Kasumi-1 (cell line): ENCODE measurements around the gene NAT9.

Experiments
- DNase-seq, 2 experiments: peaks; one replicate each; lab custom pipeline; 2025; lab: John Stamatoyannopoulos, UW

Gene NAT9

DNA sequence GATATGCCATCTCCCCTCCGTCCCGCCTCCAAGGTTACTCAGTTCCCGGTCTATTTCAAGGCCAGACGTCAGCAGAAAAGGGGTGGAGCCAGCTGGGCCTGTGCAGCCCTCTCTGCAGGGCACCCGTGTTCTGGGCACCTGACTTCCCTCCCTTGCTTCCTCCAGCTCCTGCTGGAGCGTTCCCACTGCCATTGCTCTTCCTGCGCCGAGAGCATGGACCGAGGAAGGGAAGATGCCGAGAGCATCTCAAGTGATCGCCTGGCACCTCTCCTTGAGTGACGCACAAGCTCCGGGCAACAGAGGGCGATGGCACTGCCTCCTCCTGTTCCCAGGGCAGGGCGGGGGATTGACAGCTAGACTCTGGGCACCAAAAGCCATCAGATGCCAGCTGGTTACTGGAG, 29.4 kb upstream of the NAT9 start:
- no peak for DNase-seq

DNA sequence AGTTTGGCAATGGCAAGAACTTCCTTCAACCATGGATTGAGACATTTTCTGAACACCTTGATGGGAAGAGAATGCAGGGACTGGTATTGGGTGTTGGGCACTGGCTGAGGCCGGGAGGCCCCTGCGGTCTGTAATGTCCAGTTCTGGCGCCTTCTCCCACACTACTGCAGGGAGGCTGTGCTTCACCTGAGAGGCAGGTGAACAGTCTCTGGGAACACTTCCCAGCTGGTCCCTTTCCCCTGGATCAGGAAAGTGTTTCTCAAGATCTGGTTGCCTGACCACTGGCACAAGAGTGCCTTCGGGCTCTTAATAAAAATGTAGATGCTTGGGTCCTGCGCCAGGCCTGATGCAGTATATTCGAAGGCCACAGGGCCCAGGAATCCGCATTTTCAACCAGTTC, 28.5 kb upstream of the NAT9 start:
- DNase-seq, result no peak

DNA sequence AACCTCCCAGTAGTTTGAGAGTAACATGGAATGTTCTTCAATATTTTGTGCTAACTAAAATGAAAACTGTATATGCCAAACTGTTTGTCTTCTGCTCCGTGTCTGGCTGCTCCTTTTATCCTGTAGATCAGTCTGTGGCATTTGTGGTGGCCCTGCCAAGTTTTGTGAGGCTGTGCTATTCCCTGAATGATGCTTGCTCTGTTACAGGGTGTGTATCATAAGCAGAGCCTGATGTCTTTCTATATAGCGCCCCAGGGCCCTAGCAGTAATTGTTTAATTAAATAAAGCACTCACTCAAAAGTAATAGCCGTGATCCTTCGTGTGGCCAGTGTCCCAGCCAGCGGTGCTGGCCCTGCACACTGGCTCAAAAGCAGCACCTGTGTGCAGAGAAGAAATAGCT, 27.8 kb upstream of the NAT9 start:
- no peak for DNase-seq

DNA sequence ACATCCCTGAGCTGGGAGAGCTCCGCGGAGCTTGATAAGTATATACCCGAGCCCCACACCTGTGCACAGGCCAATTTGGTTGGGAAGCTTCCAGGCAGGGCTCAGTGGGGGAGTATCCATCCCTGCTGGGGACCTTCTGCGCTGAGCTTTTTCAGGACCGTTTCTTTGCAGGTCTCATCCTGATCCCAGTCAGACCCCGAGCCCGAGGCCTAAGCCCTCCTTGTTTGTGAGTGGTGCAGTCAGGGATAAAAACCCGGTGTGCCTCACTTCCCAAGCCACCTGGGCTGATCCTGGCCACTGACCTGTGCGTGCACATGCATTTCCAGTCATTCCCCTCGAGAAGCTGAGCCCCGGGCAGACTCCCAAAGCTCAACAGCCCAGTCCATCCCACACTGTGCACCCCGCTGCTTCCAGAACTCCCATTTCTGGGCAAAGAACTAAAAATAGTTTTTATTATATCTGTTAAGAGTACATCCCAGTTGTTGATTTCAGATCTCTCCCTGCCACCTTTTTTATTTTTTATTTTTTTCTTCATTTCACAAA, 27.3 kb upstream of the NAT9 start:
- DNase-seq, result no peak

DNA sequence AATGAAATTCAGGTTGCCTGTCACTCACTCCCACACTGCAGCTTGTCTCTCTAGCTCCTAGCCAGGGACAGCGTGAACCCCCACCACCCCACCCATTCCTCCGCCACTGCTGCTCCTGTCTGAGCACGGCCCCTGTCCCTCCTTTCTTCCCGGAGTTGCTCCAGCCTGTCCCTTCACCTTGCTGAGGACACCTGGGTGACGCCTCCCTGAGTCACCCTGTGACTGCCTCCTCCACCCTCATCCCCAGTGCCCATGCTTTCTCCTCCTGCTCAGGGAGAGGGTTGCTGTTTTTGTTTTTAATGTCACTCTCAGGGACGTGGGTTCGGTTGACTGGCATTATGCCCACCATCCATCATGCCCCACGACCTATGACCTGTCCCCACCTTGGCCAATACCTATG, 25.8 kb upstream of the NAT9 start:
- no peak for DNase-seq

DNA sequence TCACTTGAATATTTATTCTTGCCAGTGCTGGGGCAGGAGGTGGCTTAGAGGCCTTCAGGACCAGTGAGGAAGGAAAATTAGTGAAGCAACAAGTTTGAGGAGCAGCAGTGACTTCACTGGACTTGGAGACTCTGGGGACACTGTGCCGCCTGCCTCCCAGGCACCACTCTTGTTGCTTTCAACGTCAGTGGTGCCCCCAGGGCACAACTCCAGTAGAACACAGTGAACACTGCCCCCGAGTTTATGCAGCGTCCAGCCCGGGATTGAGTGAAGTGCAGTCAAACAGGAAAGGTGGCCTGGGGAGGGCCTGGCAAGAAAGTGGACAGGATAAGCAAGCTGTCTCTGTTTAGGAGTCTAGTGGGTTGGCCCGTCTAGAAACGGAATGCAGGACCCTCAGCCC, 24.4 kb upstream of the NAT9 start:
- DNase-seq, result no peak

DNA sequence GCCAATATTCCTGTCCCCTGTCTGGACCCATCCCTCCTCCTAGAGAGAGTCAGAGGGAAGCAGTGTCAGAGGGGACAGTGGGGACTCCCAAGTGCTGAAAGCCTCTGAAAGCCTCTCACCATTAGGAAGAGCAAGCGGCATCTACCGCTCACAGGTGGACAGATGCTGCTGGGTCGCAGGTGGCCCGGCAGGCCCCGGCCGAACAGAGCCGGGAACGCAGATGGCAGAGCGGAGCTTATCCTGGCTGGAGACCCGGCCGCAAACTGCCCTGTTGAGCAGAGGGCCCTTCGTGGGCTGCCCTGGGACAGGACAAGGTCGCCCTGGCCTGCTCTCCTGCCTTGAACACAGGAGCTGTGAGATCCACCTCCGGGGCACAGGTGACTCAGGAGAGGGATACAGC, 23.0 kb upstream of the NAT9 start:
- no peak for DNase-seq

DNA sequence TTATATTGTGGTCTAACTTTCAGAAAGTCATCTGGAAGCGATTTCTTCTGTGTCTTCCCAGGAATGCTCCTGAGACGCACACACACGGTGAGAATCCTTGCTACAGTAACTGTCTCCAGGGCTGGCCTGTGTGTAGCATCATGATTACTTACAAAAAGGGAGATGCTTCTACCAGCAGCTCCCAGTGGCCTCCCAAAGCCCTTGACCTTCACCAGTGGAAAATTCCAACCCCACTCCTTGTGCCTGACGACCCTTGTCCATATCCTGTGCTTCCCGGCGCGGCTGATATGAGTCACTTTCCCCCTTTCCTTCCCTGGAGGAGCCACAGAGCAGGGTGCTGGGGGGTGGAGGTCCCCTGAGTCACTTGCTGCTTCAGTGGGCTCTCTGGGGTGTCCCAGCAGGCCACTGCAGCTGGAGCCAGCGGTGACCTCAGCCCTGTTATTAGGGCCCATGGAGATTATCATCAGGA, 22.1 kb upstream of the NAT9 start:
- DNase-seq, result no peak

DNA sequence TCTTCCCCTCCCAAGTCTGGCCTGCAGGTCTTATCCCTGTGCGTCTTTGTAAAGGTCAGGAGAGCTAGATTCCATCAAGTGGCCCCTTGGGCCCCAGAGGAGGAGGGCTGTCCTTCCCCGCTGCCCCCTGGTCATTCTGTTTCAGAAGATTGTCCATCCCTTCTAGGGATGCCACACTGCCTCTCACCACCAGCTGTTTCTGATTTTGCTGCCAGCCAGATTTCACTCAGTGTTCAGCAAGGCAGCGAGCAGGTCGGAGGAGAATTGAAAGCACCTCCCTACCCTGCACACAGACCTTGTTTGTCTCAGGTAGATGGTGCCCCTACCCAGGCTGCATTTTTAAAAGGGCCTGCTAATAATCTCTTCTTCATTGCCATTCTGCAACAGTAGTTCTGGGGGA, 21.7 kb upstream of the NAT9 start:
- DNase-seq, result no peak

DNA sequence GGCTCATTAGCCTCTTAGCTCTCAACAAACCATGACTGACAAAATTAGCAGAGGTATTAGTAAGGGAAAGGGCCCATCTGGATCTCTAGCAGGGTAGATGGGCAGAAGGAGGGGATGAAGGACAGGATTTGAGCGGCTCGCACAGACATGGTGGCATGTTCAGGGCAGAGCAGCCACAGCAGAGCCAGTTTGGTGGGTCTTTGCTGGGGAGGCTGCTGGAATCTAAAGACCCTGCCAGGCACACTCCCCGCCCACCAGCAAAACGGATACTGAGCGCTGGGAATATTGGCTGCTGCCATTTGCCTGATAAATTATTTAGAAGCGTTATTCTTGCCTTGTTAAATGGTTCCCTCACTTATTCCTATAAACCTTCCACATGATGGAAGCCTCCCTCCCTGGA, 20.7 kb upstream of the NAT9 start:
- DNase-seq, result no peak

DNA sequence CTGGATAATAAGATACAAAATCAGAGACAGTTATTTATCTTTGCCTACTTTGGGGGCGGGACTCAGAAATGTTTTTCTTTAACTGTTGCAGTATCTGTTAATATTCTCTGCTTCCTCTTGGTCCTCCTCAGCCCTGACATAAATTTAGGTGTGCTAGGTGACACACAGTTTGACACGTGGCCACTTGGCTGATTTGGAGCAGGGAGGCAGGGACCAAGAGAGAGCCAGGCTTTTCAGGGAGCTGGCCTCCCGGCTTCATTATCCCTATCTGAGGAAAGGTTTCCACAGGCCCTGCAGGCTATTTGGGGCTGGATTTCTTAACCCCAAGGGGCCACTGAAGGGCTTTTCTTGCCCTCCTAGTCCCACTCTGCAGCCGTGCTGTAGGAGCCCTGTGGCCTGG, 20.1 kb upstream of the NAT9 start:
- no peak for DNase-seq

DNA sequence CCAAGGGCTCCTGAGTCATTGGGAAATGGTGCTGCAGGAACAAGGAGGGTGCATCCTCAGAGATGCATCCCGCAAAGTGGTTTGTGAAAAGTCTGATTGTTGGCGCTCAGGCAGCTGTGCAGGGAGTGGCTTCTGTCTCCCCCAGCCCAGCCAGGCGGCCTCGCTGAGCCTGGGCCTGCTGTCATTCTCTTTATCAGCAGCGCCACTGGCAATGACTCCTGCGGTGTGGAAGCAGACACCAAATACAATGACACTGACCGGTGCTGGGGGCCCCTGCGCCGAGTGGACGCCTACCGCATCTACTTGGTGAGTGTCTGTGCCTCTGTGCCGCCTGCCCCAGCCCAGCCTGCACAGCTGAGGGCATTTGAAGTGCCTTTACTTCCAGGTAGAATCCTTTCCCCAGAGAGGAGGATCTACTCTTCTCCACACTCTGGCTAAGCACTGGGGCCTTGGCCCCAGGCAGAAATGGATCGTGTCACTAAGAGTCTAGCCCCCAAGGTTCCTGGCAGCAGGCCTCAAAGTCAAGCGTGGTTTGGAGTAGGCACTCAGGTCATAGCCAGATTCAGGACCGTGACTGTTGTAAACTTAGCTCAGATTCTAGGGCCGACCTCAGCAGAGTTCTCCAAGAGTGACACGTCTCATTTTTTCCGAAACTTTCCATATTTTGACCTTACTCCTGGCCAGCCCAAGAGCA, 19.3 kb upstream of the NAT9 start:
- no peak for DNase-seq

DNA sequence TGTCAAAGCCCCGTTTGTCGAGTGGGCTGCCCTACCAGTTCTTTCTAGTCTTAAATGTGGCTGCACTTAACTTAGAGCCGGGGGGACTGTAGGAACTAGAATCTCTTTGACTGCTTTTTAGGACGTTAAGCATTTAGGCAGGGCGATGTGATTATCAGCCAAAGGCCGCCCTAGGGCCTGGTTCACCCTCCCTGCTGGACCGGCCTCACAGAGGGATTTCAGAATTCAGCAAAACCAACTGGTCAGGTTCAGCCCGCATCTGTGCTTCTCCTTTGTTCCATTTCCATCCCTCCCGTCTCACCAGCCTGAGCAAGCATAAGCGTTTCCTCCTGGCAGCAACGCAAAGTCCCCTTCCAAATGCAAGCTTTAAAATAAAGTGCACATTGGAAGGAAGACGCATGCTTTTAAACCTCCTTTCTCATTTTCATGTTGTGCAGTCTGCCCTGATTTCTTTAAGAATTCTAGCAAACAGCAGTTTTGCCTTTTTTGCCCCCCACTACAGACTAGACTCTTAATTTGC, 16.5 kb upstream of the NAT9 start:
- DNase-seq, result no peak

DNA sequence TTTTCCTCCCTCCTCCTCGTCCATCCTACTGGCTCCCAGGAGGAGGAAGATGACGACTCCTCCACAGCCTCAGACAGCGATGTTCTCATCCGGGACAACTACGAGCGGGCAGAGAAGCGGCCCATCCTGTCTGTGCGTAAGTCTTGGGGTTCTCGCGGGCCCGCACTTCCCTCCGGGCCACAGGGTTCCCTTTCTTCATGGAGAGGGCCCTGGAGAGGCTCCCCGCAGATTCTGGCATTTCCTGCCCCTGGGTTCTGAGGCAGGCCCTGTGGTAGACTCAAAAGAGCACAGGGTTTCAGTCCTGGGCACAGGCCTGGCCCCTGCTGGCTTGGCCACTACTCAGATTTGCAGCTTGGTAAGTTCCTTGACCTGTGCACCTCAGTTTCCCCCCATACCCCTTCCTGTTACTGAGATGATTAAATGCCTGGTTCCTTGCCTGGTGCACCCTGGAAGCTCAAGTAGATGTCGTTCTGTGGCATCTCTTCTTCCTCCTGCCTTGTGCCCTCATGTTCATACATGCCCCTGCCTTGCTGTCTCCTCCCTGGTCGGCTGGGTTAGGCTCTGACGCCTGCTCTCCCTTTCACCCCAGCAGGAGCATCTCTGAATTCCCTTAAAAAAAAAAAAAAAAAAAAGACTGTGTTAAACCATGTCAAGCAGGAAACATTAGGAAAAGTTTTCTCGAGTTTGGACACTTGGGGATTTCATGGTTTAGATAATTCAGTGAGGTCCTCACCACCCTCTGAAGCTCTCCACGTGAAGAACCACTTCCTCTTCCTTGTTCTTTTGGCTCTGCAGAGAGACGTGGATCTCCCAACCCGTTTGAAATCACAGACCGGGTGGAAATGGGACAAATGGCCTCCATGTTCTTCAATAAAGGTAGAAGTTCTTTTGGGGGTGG, 14.3 kb upstream of the NAT9 start:
- DNase-seq, result peak; percentile 56 to 61

DNA sequence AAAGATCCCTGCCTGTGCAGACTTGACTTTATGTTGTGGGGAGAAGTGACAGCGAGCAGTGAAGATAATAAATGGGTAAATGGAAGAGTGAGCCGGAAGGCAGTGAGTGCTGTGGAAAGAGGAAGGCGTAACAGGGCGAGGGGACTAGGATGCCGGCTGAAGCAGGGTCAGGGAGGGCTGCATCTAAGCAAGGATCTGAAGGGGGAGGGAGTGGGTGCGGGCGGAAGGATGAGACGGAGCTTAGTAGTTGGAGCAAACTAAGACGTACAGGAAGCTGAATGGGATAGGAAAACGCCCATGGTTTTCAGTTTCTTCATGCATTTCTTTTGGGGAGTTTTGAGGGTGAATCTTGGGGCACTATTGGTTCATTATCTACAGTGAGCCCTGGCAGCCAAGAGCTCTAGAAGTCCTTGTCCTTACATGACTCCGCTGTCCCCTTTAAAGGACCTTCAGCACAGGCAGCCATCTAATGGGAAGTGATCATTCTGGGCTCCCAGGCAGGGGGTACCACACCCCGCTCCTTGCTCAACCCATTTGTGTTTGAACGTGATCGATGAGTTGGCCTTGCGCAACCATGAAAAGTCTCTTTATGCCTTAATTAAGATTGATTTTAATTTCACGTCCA, 10.4 kb upstream of the NAT9 start:
- peak; percentile 96 to 97 for DNase-seq

DNA sequence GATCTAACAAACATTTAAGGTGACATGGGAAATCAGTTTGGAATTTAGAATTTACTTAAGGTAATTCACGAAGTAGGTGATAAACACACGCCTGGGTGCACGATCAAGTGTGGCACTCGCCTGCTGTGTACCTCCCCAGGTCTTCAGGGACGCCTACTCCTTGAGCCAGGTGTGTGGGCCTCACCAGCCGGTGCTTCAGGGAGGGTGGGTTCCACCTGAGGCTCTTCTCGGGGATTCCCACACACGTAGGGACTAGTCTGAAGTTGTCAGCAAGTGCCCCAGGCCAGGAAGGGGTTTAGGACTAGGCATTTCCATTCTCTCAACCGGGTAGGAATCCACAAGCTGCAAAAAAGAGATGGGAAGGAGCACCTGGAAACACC, 9.8 kb upstream of the NAT9 start:
- no peak for DNase-seq

DNA sequence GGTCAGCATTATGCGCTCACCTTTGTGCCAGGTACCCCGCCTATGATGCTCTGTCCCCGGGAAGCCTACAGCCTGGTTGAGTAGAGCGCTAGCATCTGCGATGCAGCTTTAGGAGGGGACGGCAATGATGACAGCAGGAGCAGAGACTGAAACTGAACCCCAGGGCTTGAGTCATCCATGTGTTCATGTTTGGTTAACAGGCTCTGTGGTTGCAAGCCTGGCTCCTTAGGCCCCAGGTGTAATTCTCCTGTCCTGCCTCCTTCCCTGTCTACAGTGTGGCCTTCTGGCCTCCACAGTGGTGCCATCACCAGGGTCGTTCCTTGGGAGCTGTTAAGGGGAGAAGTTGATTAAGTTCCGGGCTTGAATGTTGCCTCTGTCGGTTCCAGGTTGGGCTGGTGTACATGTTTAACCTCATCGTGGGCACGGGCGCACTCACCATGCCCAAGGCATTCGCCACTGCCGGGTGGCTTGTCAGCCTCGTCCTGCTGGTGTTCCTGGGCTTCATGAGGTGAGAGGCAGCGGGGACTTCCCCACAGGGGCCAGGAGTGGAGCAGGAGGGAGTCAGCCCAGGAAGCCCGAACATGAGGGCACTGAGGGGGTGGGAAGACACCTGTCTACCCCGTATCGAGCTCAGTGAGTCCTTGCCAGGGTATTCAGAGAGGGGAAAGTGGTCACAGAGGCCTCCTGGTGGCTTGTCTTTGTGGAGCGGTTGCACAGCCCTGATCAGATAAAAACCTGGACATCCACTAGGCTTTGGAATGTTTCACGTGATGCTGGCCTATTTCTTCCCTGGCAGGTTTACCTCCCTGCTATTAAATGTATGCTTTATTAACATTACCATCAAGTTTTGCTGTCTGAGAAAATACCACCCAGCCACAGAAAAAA, 9.2 kb upstream of the NAT9 start:
- DNase-seq, result peak in 1 of 2 experiments; percentile 40

DNA sequence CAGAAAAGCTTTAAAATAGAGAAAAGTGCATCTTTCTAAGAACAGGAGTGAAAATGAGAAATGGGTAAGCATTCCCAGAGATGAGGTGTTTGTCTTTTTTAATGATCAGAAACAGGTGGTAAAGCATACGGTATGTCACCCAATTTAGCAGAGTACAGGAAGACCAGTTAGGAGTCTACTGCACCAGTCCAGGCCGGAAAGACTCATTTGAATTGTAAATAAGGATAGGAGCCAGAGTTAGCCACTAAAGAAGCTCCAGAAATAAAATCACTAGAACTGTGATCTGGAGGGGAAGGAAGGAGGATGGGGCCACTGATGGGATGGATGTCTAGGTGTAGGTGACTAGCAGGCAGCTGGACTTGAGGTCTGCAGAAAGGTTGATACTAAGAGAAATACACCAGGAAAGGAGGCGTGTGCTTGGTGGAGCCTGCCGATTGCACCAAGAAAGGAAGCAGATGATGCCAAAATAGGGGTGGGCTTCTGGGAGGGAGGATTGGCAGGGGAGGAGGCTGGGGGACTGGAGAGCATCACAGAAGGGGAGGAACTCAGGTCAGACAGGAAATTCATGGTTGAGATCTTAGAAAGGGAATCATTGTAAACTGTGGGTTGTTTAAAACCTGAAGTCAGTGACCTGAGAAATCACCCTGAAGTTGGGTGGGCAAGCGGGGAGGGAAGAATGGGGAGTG, 8.1 kb upstream of the NAT9 start:
- no peak for DNase-seq

DNA sequence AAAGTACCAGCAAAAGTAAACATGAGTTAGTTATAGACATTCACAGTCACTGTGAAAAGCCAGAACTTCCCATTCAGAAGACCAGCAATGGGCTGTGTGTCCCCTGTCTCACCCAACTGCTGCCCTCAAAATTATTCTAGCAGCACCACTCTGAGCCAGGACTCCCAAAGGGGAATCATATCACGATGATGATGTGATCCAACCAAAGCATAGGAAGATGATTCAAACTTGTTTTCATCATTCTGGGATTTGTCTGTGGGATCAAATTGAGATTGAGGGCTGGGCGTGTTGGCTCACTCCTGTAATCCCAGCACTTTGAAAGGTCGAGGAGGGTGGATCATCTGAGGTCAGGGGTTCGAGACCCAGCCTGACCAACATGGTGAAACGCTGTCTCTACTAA, 6.4 kb upstream of the NAT9 start:
- no peak for DNase-seq

DNA sequence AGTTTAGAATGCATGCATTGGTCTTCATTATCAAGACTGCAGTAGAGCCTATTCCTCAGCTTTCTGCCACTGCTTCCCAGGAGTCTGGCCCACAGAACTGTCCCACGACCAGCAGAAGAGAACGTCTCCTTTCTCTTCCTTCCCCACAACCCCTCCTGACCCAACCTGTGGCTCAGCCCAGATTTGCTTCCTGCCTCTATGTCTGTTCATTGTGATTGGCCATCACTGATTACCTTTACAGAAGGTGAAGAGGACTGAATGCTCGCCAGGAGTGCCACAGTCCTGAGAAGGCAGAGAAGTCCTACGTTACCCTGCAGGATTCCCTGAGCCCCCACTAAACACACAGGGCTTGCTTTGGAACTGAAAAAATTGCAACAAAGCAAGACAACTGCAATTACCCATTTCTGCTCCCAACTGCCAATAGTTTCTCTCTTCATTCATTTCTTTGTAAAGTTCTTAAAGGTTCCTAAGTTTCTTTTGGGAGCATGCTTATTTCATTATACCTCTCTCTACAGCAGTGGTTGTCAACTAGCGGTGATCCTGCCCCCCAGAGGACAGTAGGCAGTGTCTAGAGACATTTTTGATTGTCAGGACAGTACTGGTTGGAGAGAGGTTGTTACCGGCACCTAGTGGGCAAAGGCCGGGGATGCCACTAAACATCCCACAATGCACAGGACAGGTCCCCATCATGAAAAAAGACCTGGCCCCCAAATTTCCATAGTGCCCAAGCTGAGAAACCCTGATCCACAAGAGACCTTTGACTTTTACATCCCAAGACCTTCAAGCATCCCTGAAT, 4.5 kb upstream of the NAT9 start:
- peak; percentile 87 to 91 for DNase-seq
